Retinal pigment epithelial cell (primary cell): ENCODE results near the gene STRADA.
A peak's percentile ranks its signal among the peaks of the same experiment; 100 is the strongest.

Source experiments
- DNase-seq: peaks from one replicate; pipeline ENCODE4 v3.0.0-alpha.2; 2010; ENCODE audit warnings: low read depth
- H3K4me3 ChIP-seq: 2 replicates; pipeline ENCODE4 v1.5.1; 2011; ENCODE audit warnings: mild to moderate bottlenecking, low read length, control low read depth, moderate library complexity
- CTCF ChIP-seq: conservative IDR thresholded peaks from 2 replicates; pipeline ENCODE4 v1.5.1; 2011; ENCODE audit warnings: low read depth, low read length, control low read depth, inconsistent platforms

The STRADA gene

GRCh38 chr17:63675607-63676546, 65.7 kb downstream of the STRADA start:
- peak overlapping the region; percentile 5 for H3K4me3 ChIP-seq
- peak; percentile 79 for DNase-seq

GRCh38 chr17:63675231-63675606, 66.4 kb downstream of the STRADA start:
- H3K4me3 ChIP-seq: no peak overlapping the region
- DNase-seq: no peak

More at GRCh38 chr17:63675607-63676546, 65.7 kb downstream of the STRADA start:
- no peak for TF ChIP-seq CTCF

GRCh38 chr17:63672856-63673255, 68.7 kb downstream of the STRADA start:
- TF ChIP-seq CTCF: no peak
- DNase-seq: no peak
- H3K4me3 ChIP-seq: no peak overlapping the region

More at GRCh38 chr17:63675231-63675606, 66.4 kb downstream of the STRADA start:
- no peak for TF ChIP-seq CTCF

GRCh38 chr17:63665527-63666214, 75.9 kb downstream of the STRADA start:
- TF ChIP-seq CTCF: no peak
- H3K4me3 ChIP-seq: no peak overlapping the region
- no peak for DNase-seq

GRCh38 chr17:63659850-63660249, 81.7 kb downstream of the STRADA start:
- H3K4me3 ChIP-seq: no peak overlapping the region
- no peak for TF ChIP-seq CTCF
- no peak for DNase-seq

- no peak for TF ChIP-seq CTCF
- DNase-seq: no peak
- no peak overlapping the region for H3K4me3 ChIP-seq
Measured at GRCh38 chr17:63658366-63658765, 83.2 kb downstream of the STRADA start.
